GM18505 (cell line): ENCODE measurements around the gene TMEM63C.
"Not testable (repeated sequence)": the region's sequence is repeated elsewhere in the genome, so short reads cannot be mapped to it uniquely, and the experiment has no call there.

Experiments
- ATAC-seq: cut with Tn5 transposase; IDR thresholded peaks from one replicate; pipeline ENCODE4 v1.9.1; 2021; ENCODE audit not compliant: unreplicated experiment
- POLR2A ChIP-seq: IDR thresholded peaks from 4 replicates; pipeline ENCODE4 v1.6.1; 2011; ENCODE audit warnings: borderline replicate concordance; ENCODE audit not compliant: insufficient read depth, insufficient read length; ENCODE audit errors: extremely low read depth

TMEM63C gene

GRCh38 chr14:77148510-77149231, 32.9 kb upstream of the TMEM63C start:
- TF ChIP-seq POLR2A = no peak
- ATAC-seq = no peak

GRCh38 chr14:77151245-77151644, 30.4 kb upstream of the TMEM63C start:
- ATAC-seq = no peak
- no peak for TF ChIP-seq POLR2A

GRCh38 chr14:77151918-77152588, 29.5 kb upstream of the TMEM63C start:
- ATAC-seq = no peak

GRCh38 chr14:77153802-77154201, 27.8 kb upstream of the TMEM63C start:
- no peak for ATAC-seq
- TF ChIP-seq POLR2A = no peak

More at GRCh38 chr14:77151918-77152588, 29.5 kb upstream of the TMEM63C start:
- no peak for TF ChIP-seq POLR2A

GRCh38 chr14:77154421-77154820, 27.2 kb upstream of the TMEM63C start:
- ATAC-seq = no peak
- no peak for TF ChIP-seq POLR2A

GRCh38 chr14:77155083-77155482, 26.5 kb upstream of the TMEM63C start:
- ATAC-seq = no peak
- TF ChIP-seq POLR2A = no peak

- no peak for TF ChIP-seq POLR2A
- ATAC-seq = no peak
Observed at GRCh38 chr14:77157740-77158139, 23.9 kb upstream of the TMEM63C start.

GRCh38 chr14:77158175-77158881, 23.3 kb upstream of the TMEM63C start:
- TF ChIP-seq POLR2A = no peak

GRCh38 chr14:77158882-77159255, 22.7 kb upstream of the TMEM63C start:
- no peak for TF ChIP-seq POLR2A
- no peak for ATAC-seq

More at GRCh38 chr14:77158175-77158881, 23.3 kb upstream of the TMEM63C start:
- ATAC-seq = no peak

GRCh38 chr14:77161011-77161410, 20.6 kb upstream of the TMEM63C start:
- no peak for ATAC-seq
- TF ChIP-seq POLR2A = no peak

- TF ChIP-seq POLR2A = no peak
- no peak for ATAC-seq
Observed at GRCh38 chr14:77170045-77170444, 11.6 kb upstream of the TMEM63C start.

GRCh38 chr14:77172916-77173315, 8.7 kb upstream of the TMEM63C start:
- no peak for ATAC-seq
- no peak for TF ChIP-seq POLR2A

GRCh38 chr14:77173911-77174617, 7.5 kb upstream of the TMEM63C start:
- ATAC-seq = not testable (repeated sequence)
